ENCODE measurements around the gene WWOX. TPM values are rescaled to one million over a fixed set of nuclear protein-coding genes. Genes with fewer than 3 reads are reported as not detected.

The WWOX gene
- total RNA-seq, 1 experiment from 2014 or later, result 15.6 TPM

- no peaks in the 10 kb centered on the region for H3K27me3 ChIP-seq (ENCODE audit: insufficient read depth, low read length)
- Mint-ChIP-seq H3K4me1 (peaks cover 10 to 12% of the 10 kb centered on the region in 2 experiments), H3K4me3 (no peak overlapping the region), H3K36me3 (ENCODE audit: insufficient read depth in 1 of 3, low read depth in 3 of 3) (no peaks in the 10 kb centered on the region), H3K9me3 (no peaks in the 10 kb centered on the region), H3K27me3 (ENCODE audit: low read depth) (no peaks in the 10 kb centered on the region), H3K27ac (no peak overlapping the region)
- no peak overlapping the region for H3K23ac ChIP-seq (ENCODE audit: insufficient read length, low read depth, low read length)
- H3K9me3 ChIP-seq (ENCODE audit: control insufficient read depth, low read depth, low read length), result no peaks in the 10 kb centered on the region
- H2BK15ac ChIP-seq (ENCODE audit: low read depth, low read length), result no peak overlapping the region
- no peaks in the 10 kb centered on the region for H4K20me1 ChIP-seq (ENCODE audit: control insufficient read depth, insufficient read depth, insufficient read length)
- TF ChIP-seq CTCF (conservative IDR thresholded peaks at IDR 0.05), result no peak
- H2BK120ac ChIP-seq (ENCODE audit: low read depth, low read length, poor library complexity, severe bottlenecking), result no peak overlapping the region
- no peak overlapping the region for H3K18ac ChIP-seq (ENCODE audit: insufficient read length, low read depth, low read length)
- H3K4ac ChIP-seq (ENCODE audit: low read depth, low read length), result no peak overlapping the region
- no peak overlapping the region for H3K4me2 ChIP-seq (ENCODE audit: insufficient read depth, insufficient read length, low read length)
- H3T11ph ChIP-seq (ENCODE audit: low read length), result no peak overlapping the region
- no peak overlapping the region for H3K14ac ChIP-seq (ENCODE audit: insufficient read depth, low read length)
- no peaks in the 10 kb centered on the region for H3K79me1 ChIP-seq (ENCODE audit: insufficient read depth, low read depth, low read length, poor library complexity, severe bottlenecking)
- no peaks in the 10 kb centered on the region for H3K23me2 ChIP-seq (ENCODE audit: insufficient read length, low read depth, low read length, poor library complexity, severe bottlenecking)
- H4K91ac ChIP-seq (ENCODE audit: insufficient read length, low read depth, low read length), result no peak overlapping the region
- no peak overlapping the region for H3K9ac ChIP-seq (ENCODE audit: extremely low read depth, insufficient read length, low read length)
- no CpG with 5 or more reads among the region's 8 CpGs for WGBS (ENCODE audit: extremely low coverage, insufficient read length, low lambda C conversion rate)
- no peak overlapping the region for H3K27ac ChIP-seq (ENCODE audit: insufficient read length, low read depth, low read length)
- no peak overlapping the region for H4K8ac ChIP-seq (replicated peaks; ENCODE audit: insufficient read length, low read depth, low read length)
- H3K4me1 ChIP-seq (ENCODE audit: insufficient read depth, low read length), result 0 out of 2 replicates have a peak, but pooled peaks cover 3% of the 10 kb centered on the region
- no peak overlapping the region for H4K5ac ChIP-seq (ENCODE audit: insufficient read length, low read depth, low read length)
- no peak overlapping the region for H2BK20ac ChIP-seq (ENCODE audit: low read depth, low read length, poor library complexity, severe bottlenecking)
- no peak overlapping the region for H2BK12ac ChIP-seq (ENCODE audit: insufficient read length, low read depth, low read length)
- no peak for DNase-seq
- H3K79me2 ChIP-seq (ENCODE audit: insufficient read depth, low read length), result no peaks in the 10 kb centered on the region
- H2BK5ac ChIP-seq (ENCODE audit: insufficient read length, low read length), result no peak overlapping the region
- H3K56ac ChIP-seq (ENCODE audit: insufficient read length, low read depth, low read length), result no peak overlapping the region
- H2AK5ac ChIP-seq (ENCODE audit: insufficient read length, low read length), result no peak overlapping the region
- no peak overlapping the region for H2AFZ ChIP-seq (ENCODE audit: low read length)
Measured at GRCh38 chr16:78750611-78751010, 651.2 kb downstream of the WWOX start.
